ENCODE data around the gene TMUB1. TPM values are rescaled to one million over a fixed set of nuclear protein-coding genes. Genes with fewer than 3 reads are reported as not detected.

Gene TMUB1
- total and polyA plus RNA-seq, 12 donors: 18.5 to 88.2 (median 26.1) TPM

DNA sequence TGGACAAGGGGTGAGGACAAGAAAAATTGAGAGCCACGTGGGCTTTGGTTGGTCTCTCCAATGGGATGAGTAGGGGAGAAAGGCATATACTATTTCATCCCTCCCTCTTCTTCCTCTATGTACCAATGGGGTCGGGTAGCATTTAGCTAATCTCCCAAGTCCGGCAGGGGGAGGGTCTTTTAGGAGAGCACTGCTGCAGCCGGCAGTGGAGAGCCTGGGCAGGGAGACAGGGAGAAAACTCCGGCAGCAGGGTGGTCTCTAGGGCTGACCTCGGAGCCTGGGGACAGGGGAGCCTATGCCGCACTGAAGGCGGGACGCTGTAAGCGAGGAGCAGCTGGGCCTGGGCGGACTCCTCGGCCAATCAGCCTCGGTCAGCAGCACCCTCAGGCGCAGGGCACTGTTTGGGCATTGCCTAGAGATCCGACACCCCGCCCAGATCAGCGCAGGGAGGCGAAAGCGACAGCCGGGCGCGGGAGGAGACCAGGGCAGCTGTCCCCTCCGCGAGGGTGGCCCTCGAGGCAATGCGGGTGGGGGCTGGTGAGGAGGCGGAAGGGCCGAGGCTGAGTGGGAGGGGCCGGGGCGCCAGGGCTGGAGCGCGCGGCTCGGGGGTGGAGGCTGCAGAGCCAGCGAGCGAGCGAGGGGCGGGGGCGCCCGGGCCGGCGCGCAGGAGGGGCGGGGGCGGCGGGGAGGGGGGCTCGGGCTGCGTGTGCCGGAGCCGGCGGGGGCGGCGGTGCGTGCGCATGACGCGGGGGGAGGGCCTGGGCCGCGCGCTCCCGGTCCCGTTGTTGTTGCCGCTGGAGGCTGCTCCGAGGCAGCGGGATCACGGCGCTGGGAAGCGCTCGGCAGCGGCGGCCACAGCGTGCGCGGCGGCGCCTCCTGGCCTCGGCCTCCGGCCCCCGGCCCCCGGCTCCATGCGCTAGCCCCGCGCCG is 2.7 kb upstream of the TMUB1 start, which contains the start of gene AGAP3:
Gene AGAP3, plus strand, starts transcription at position 785 of the 930 bp plus-strand sequence. CDS start 267 bp downstream, outside the sequence.
- H3K36me3 ChIP-seq: no peaks in the 10 kb centered on the region
- H3K27me3 ChIP-seq: no peaks in the 10 kb centered on the region
- WGBS, 2 donors: 1% methylated on average over 53 to 77 of the region's 84 CpGs
- intact Hi-C loops (cut with DNase I): loop anchor here in 2 of 10 donors (2.0 kb wide), 3 partner anchors 25 to 57 kb away; partner anchors contain the start of genes ABCB8 (in 1 of the 2) and SLC4A2 (in 1 of the 2)
- ATAC-seq: peak; percentile 59 to 72 (median 66)
- H3K4me3 ChIP-seq: peak within 1 kb of the TSS; percentile 69 to 88 (median 78)
- peaks cover 41 to 72% (median 69%) of the 10 kb centered on the region in 9 donors for H3K4me1 ChIP-seq
- TF ChIP-seq, protein P1, sequence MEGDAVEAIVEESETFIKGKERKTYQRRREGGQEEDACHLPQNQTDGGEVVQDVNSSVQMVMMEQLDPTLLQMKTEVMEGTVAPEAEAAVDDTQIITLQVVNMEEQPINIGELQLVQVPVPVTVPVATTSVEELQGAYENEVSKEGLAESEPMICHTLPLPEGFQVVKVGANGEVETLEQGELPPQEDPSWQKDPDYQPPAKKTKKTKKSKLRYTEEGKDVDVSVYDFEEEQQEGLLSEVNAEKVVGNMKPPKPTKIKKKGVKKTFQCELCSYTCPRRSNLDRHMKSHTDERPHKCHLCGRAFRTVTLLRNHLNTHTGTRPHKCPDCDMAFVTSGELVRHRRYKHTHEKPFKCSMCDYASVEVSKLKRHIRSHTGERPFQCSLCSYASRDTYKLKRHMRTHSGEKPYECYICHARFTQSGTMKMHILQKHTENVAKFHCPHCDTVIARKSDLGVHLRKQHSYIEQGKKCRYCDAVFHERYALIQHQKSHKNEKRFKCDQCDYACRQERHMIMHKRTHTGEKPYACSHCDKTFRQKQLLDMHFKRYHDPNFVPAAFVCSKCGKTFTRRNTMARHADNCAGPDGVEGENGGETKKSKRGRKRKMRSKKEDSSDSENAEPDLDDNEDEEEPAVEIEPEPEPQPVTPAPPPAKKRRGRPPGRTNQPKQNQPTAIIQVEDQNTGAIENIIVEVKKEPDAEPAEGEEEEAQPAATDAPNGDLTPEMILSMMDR (IDR thresholded peaks at IDR 0.05): no peak
- DNase-seq: peak; percentile 89 to 91
- H3K27ac ChIP-seq: peak within 1 kb of the TSS; percentile 81 to 94 (median 90)
- no peaks in the 10 kb centered on the region for H3K9me3 ChIP-seq

DNA sequence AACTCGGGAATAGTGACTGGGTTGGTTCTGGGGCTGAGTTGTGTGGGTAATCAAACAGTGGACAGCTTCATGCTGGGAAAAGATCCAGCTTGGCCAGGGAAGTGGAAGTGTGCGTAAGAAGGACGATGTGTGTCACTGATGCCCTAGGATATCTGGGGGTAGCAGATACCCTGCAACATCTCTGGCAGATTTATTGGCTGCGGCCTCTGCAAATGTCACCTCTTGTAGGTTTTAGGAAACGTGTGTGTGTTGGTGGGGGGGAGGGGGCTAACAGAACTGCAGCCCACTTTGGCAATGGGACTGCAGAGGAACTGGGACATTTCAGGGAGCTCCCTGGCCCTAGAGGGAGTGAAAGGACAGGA is 2.0 kb upstream of the TMUB1 start:
- no peak for ATAC-seq
- Histone ChIP-seq H3K27ac (peak overlapping the region; percentile 70 to 92 (median 85)), H3K4me1 (peaks cover 37 to 68% (median 64%) of the 10 kb centered on the region in 9 donors), H3K4me3 (peak overlapping the region in 8 of 10 donors; percentile 48 to 88 (median 59)), H3K9me3 (no peaks in the 10 kb centered on the region), H3K27me3 (no peaks in the 10 kb centered on the region), H3K36me3 (no peaks in the 10 kb centered on the region)
- TF ChIP-seq, protein P1 (IDR thresholded peaks at IDR 0.05): no peak
- intact Hi-C loops (cut with DNase I): no loop called here
- DNase-seq: no peak
- WGBS, 2 donors: 20 to 33% methylated on average over 5 of the region's 5 CpGs

DNA sequence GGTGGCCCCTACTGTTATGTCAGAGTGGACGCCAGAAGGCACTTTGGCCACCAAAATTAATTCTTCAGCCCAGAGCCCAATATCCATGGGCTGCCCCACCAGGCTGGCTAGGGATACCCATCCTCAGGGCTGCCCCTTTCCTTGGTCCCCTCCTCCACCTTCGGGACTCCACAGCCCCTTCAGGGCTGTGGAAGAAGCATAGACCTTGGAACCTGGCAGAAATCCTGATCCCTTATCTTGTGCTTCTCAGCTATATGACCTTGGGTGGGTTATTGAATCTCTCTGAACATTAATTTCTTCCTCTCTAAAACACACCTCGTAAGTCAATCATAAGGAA is 499 bp upstream of the TMUB1 start:
- 30 to 32% methylated on average over 3 of the region's 3 CpGs for WGBS, 2 donors
- TF ChIP-seq, protein P1 (IDR thresholded peaks at IDR 0.05): no peak
- DNase-seq: no peak
- intact Hi-C loops (cut with DNase I): no loop called here
- Histone ChIP-seq H3K36me3 (peaks cover 0 to 4% (median 0%) of the 10 kb centered on the region in 9 donors), H3K4me1 (peaks cover 38 to 66% (median 62%) of the 10 kb centered on the region in 9 donors), H3K27me3 (no peaks in the 10 kb centered on the region), H3K9me3 (no peaks in the 10 kb centered on the region), H3K27ac (peak overlapping the region in 8 of 10 donors; percentile 92 to 98 (median 97)), H3K4me3 (peak overlapping the region; percentile 81 to 98 (median 92))
- ATAC-seq: no peak

DNA sequence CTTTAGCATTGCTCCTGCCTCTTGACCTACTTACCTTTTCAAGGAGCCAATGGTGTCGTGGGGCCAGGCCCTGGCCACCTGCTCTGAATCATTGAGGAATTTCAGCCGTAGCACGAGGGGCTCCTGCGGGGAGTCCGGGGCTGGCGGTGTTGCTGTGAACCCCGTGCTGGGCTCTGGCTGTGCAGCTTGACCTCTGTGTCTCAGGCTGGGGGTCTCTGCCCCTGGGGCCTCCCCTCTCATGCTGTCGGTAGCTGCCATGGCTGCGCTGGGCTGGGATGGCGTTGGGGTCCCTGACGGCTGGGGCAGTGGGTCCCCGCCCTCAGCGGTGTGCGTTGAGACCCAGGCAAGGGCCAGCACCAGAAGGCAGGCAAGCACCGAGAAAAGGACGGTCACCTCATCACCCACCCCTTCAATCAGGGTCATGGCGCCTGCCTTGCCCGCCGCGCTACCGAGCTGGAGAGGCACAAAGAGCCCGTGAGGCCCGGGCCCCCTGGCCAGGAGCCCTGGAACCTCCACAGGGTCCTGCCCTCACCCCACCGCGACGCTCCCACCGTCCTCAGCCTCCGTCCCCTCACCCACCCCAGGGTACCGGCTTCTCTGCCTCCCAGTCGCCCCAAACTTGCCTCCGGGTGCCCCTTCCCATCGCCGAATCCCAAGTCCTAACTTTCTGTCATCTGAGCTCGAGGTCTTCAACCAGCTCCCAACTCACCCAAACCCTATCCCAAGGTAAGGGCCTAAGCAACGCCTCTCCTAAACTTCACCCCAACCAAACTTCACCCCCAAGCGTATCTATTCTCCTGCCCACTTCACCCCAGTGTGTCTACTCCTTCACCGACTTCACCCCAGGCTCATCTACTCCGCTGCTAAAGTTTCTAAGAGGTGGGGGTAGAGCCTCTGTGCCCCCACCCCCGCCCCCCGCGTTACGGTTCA is 887 bp downstream of the TMUB1 start:
- ATAC-seq (no peak), DNase-seq (no peak)
- H3K36me3 ChIP-seq: peaks cover 0 to 5% (median 0%) of the 10 kb centered on the region in 9 donors
- H3K27me3 ChIP-seq: no peaks in the 10 kb centered on the region
- no peaks in the 10 kb centered on the region for H3K9me3 ChIP-seq
- H3K4me1 ChIP-seq: peaks cover 33 to 66% (median 62%) of the 10 kb centered on the region in 9 donors
- intact Hi-C loops (cut with DNase I): no loop called here
- H3K27ac ChIP-seq: peak overlapping the region; percentile 69 to 98 (median 96)
- WGBS, 2 donors: 52 to 56% methylated on average over 42 of the region's 42 CpGs
- H3K4me3 ChIP-seq: peak overlapping the region; percentile 81 to 98 (median 92)
- TF ChIP-seq, protein P1 (IDR thresholded peaks at IDR 0.05): no peak
